MG63 (cell line): ENCODE measurements around the gene AOC2. TPM values are rescaled to one million over a fixed set of nuclear protein-coding genes. Genes with fewer than 3 reads are reported as not detected.
A peak's percentile ranks its signal among the peaks of the same experiment; 100 is the strongest.
"Not testable (repeated sequence)": the region's sequence is repeated elsewhere in the genome, so short reads cannot be mapped to it uniquely, and the experiment has no call there.

ENCODE experiments used
- DNase-seq: peaks from one replicate; pipeline ENCODE4 v3.0.0-alpha.2; 2020
- H3K27me3 ChIP-seq: fragments of 250-450 bp; sonication (Bioruptor Pico); 2 replicates; pipeline ENCODE4 v1.5.1; 2020; ENCODE audit warnings: mild to moderate bottlenecking, moderate library complexity
- H3K36me3 ChIP-seq: fragments of 250-450 bp; sonication (Bioruptor Pico); 2 replicates; pipeline ENCODE4 v1.5.1; 2020; ENCODE audit warnings: mild to moderate bottlenecking, moderate library complexity
- H3K4me3 ChIP-seq: fragments of 250-450 bp; sonication (Bioruptor Pico); 2 replicates; pipeline ENCODE4 v1.5.1; 2020; ENCODE audit warnings: mild to moderate bottlenecking, moderate library complexity
- H3K9me3 ChIP-seq: fragments of 250-450 bp; sonication (Bioruptor Pico); 2 replicates; pipeline ENCODE4 v1.5.1; 2020; ENCODE audit warnings: mild to moderate bottlenecking, moderate library complexity
- total RNA-seq: library from RNA; depleted of rRNA; stranded (reverse); fragments of >200 nt; shearing (Covaris generic); gene quantifications from 2 replicates; pipeline ENCODE4 v1.2.3, GENCODE V29; 2014; ENCODE audit warnings: low replicate concordance; rRNA removed

Gene AOC2
- total RNA-seq, 1 experiment from 2014 or later, result 0.36 TPM

DNA sequence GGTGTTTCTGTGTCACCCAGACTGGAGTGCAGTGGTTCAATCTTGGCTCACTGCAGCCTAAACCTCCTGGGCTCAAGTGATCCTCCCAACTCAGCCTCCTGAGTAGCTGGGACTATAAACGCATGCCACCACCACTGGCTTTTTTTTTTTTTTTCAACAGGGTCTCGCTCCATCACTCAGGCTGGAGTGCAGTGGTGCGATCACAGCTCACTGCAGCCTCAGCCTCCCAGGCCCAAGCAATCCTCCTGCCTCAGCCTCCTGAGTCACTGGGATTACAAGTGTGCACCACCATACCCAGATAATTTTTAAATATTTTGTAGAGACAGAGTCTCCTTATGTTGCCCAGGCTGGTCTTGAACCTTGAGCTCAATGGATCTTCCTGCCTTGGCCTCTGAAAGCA is 41.4 kb downstream of the AOC2 start:
- DNase-seq, H3K9me3 ChIP-seq, H3K4me3 ChIP-seq, H3K36me3 ChIP-seq, H3K27me3 ChIP-seq: not testable (repeated sequence)

DNA sequence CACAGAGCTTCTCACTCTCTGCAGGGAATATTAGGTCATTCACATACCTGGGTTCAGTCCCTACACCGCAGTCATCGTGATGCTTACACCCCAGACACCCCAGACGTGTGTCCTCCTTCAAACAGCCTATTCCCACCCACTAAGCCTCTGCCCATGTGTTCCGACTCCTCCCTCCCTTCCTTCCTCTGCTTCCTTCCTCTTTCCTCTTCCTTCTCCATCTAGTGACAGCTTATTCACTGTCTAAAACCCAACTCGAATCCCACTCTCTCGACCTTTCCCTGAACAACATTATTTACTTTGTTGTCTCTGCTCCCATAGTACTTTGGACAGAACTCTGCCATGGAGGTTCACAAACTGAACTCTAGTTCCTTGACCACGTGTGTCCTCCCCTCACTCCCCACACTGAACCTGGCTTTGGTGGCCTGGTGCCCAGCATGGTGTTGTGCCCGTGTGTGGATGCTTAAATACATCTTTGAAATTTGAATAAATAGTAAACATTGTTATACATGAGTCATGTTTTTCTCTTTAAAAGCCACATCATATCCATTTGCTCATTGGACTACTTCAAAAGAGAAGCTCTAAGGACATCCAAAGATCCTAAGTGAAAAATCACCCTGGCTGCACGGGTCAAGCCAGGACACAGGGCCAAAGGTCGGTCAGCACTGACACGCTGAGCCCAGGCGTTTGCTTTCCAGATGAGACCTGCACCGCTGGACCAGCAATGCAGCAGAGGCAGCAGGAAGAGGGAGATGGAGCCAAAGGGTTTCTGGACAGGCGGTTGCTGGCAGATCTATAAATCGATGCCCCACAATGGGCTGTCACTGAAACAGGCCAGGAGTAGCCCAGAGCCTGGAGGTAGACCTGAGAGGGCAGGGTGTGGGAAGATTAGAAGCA is 42.1 kb downstream of the AOC2 start:
- Histone ChIP-seq H3K36me3 (no peaks in the 10 kb centered on the region), H3K27me3 (no peaks in the 10 kb centered on the region), H3K9me3 (no peaks in the 10 kb centered on the region), H3K4me3 (no peak overlapping the region)
- DNase-seq, result peak; percentile 48

DNA sequence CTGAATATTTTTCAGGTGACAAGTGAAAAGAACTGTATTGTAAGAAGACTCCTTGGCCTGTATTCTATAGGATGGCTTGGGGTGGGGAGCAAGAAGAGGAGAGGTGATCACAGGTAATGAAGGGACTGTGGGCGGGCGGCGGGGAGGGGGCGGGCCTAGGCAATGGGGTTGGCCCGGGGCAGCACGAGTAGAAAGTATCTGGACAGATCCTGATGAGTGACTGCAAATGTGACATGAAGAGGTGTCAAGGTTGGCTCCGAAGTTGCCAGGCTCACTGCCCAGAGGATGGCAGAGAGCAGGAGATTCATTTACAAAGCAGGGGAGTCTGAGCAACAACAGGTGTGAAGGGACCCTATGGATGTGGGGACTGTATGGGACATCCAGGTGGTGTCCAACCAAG is 45.4 kb downstream of the AOC2 start:
- no peaks in the 10 kb centered on the region for H3K27me3 ChIP-seq
- no peaks in the 10 kb centered on the region for H3K9me3 ChIP-seq
- no peaks in the 10 kb centered on the region for H3K36me3 ChIP-seq
- DNase-seq, result no peak
- H3K4me3 ChIP-seq, result no peak overlapping the region

DNA sequence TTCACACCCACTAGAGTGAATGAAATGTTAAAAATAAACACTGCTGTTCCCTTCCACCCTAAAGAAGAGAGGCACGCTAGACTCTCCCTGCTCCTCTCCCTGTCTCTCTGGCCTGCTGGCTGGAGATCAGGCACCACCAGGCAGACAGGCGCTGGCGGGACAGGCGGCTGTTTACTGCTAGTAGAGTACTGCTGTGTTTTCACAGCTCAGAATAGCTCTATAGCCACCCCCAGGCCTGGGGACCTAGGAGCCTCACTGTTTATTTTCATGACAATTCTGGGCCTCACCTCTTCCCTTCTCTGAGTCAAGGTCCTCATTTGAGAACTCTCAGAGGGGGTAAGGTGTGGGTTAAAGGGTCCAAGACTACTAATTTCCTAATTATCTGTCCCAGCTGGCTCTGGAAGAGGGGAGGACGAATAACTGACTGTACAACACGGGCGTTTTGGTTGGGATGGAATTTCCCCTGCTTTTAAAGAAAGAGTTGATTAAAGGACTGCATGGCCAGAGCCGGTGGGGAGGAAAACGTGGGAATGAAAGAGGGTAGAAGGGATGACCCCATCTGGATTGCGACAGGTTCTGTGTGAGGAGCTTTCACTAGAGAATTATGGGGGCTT is 47.3 kb downstream of the AOC2 start:
- Histone ChIP-seq H3K9me3 (no peaks in the 10 kb centered on the region), H3K36me3 (no peaks in the 10 kb centered on the region), H3K27me3 (no peaks in the 10 kb centered on the region), H3K4me3 (no peak overlapping the region)
- DNase-seq, result peak; percentile 47

DNA sequence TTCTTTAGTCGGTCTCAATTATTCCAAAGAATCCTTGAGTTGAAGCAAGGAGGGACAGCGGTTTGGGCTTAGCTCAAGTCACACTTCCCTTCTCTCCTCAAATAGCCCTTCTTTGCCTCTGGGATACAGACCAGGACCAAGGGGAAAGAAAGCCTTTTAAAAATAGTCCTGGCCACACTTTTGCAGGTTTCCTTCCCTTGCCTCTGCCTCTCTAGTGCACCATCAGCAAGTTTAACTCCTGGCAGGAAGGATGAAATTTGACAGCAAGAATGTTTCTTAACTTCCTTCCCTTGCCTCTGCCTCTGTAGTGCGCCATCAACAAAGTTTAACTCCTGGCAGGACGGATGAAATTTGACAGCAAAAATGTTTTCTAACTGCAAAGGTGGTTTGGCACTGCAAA is 49.0 kb downstream of the AOC2 start:
- H3K36me3 ChIP-seq, result no peaks in the 10 kb centered on the region
- no peak overlapping the region for H3K4me3 ChIP-seq
- H3K9me3 ChIP-seq, result no peaks in the 10 kb centered on the region
- no peaks in the 10 kb centered on the region for H3K27me3 ChIP-seq
- no peak for DNase-seq

DNA sequence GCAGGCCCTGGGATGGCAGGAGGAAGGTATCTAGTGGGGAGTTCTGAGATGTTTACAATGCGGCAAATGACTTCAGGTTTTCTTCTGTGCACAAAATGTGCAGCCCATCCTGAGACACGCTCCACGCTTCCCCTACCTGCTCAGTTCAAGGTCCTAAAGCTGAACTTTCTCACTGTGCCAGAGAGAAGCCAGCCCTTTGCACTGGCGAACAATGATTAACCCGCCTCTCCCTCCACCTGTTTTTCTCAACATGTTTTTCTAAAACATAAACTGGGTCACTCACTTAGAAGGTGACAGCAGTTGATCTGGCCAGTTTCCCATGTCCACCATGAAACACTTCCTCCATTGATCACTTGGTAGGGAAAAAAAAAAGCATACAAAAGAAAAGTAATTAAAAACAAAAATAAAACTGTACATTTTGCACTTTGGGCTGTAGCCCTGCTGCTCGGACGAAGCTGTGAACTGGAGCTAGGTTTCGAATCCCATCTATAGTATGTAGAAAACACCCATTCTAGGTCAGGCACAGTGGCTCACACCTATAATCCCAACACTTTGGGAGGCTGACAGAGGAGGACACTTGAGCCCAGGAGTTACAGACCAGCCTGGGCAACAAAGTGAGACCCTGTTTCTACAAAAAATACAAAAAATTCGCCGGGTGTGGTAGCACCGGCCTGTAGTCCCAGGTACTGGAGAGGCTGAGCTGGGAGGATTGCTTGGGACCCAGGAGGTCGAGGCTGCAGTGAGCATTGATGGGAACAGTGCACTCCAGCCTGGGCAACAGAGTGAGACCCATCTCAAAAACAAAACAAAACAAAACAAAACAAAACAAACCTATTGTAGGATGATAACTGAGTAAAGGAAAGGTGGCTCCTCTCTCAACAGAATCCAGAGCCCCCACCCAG is 50.2 kb downstream of the AOC2 start:
- H3K9me3 ChIP-seq, result no peaks in the 10 kb centered on the region
- DNase-seq, result no peak
- H3K36me3 ChIP-seq, result no peaks in the 10 kb centered on the region
- H3K4me3 ChIP-seq, result no peak overlapping the region
- H3K27me3 ChIP-seq, result no peaks in the 10 kb centered on the region

DNA sequence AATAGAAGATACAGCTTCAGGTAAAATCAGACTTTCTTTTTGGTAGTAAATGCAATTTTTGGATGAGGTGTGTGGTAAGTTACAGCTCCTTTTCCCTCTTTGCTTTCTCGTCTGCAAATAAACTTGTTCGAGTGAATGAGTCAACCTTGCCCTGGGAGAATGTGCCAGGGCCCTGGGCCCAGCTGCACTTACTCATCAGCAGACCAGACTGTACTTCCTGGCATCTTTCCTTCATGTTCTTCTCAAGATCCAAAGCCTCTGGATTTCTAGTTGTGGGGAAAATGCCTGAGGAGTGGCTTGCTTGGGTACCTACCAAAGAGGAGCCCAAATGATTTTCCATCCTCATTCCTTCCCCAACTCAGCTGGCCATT is 50.8 kb downstream of the AOC2 start:
- no peak overlapping the region for H3K4me3 ChIP-seq
- H3K36me3 ChIP-seq, result no peaks in the 10 kb centered on the region
- no peaks in the 10 kb centered on the region for H3K9me3 ChIP-seq
- no peaks in the 10 kb centered on the region for H3K27me3 ChIP-seq
- DNase-seq, result peak; percentile 94

DNA sequence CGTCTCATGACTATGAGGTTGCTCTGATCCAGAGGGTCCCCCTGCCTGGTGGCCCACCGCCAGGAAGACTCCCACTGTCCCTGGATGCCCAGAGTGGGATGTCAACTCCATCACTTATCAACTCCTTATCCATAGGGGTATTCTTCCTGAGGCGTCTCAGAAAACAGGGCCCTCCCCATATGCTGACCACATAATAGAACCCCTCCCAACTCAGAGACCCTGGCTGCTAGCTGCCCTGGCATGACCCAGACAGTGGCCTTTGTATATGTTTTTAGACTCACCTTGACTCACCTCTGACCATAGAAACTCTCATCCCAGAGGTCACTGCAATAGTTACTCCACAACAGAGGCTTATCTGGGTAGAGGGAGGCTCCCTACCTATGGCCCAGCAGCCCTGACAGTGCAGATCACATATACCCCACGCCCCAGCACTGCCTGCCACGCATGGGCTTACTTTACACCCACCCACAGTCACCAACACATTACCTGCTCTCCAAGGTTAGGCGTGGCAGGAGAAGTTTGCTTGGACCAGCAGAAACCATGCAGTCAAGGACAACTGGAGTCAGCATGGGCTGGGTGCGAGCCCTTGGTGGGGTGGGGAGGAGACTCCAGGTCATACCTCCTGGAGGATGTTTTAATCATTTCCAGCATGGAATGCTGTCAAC is 53.9 kb downstream of the AOC2 start:
- peaks cover 5% of the 10 kb centered on the region; the same call in 1 of the 2 replicates for H3K27me3 ChIP-seq
- DNase-seq, result no peak
- H3K9me3 ChIP-seq, result no peaks in the 10 kb centered on the region
- H3K36me3 ChIP-seq, result no peaks in the 10 kb centered on the region
- H3K4me3 ChIP-seq, result no peak overlapping the region

DNA sequence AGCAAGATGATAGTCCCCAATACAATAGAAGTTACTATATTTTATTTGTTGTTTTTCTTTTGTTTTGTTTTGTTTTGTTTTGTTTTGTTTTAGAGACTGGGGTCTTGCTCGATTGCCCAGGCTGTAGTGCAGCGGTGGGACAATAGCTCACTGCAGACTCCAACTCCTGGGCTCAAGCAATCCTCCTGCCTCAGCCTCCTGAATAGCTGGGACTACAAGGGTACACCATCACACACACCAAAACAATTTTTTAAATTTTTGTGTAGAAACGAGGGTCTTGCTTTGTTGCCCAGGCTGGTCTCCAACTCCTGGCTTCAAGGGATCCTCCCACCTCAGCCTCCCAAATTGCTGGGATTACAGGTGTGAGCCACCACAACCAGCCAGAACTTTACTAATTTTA is 55.6 kb downstream of the AOC2 start:
- not testable (repeated sequence) for H3K36me3 ChIP-seq, H3K4me3 ChIP-seq, H3K27me3 ChIP-seq, DNase-seq, H3K9me3 ChIP-seq

Other genes starting within 250 kb of the AOC2 start
- gene RETREG3, start 235.2 kb upstream of the AOC2 start, total RNA-seq, result 46.0 and 47.2 TPM in 2 replicates
- 65.4 and 69.8 TPM in 2 replicates for gene TUBG1, start 234.9 kb upstream of the AOC2 start, total RNA-seq
- gene TUBG2, start 185.3 kb upstream of the AOC2 start, total RNA-seq, result 1.4 and 4.0 TPM in 2 replicates
- 16.5 and 54.1 TPM in 2 replicates for gene PLEKHH3, start 167.6 kb upstream of the AOC2 start, total RNA-seq
- gene CCR10, start 162.7 kb upstream of the AOC2 start, total RNA-seq, result 5.7 TPM in 1 of 2 replicates, not detected in the other
- gene CNTNAP1, start 162.0 kb upstream of the AOC2 start, total RNA-seq, result 9.2 and 9.3 TPM in 2 replicates
- gene EZH1, start 99.5 kb upstream of the AOC2 start, total RNA-seq, result 8.4 and 20.0 TPM in 2 replicates
- gene RAMP2, start 83.4 kb upstream of the AOC2 start, total RNA-seq, result not detected in 2 replicates
- 68.7 and 99.1 TPM in 2 replicates for gene VPS25, start 71.1 kb upstream of the AOC2 start, total RNA-seq
- not detected in 2 replicates for gene WNK4, start 64.0 kb upstream of the AOC2 start, total RNA-seq
- gene COA3, start 45.9 kb upstream of the AOC2 start, total RNA-seq, result 65.1 and 90.5 TPM in 2 replicates
- not detected in 2 replicates for gene CNTD1, start 45.7 kb upstream of the AOC2 start, total RNA-seq
- gene BECN1, start 20.3 kb upstream of the AOC2 start, total RNA-seq, result 85.0 and 209 TPM in 2 replicates
- 72.7 and 82.0 TPM in 2 replicates for gene PSME3, start 11.2 kb upstream of the AOC2 start, total RNA-seq
- 0.10 and 0.86 TPM in 2 replicates for gene AOC3, start 6.6 kb downstream of the AOC2 start, total RNA-seq
- gene G6PC1, start 56.2 kb downstream of the AOC2 start, total RNA-seq, result not detected in 2 replicates
- 41.7 and 47.0 TPM in 2 replicates for gene AARSD1, start 119.9 kb downstream of the AOC2 start, total RNA-seq
- not detected in 2 replicates for gene PTGES3L, start 135.5 kb downstream of the AOC2 start, total RNA-seq
- 3.8 and 5.1 TPM in 2 replicates for gene RUNDC1, start 136.0 kb downstream of the AOC2 start, total RNA-seq
- 2,193 and 2,673 TPM in 2 replicates for gene RPL27, start 153.8 kb downstream of the AOC2 start, total RNA-seq
- gene IFI35, start 162.2 kb downstream of the AOC2 start, total RNA-seq, result 10.7 and 26.8 TPM in 2 replicates
- gene VAT1, start 177.8 kb downstream of the AOC2 start, total RNA-seq, result 181 and 263 TPM in 2 replicates
- not detected in 2 replicates for gene RND2, start 180.7 kb downstream of the AOC2 start, total RNA-seq